ENCODE data around the gene TMEM182.

DNA sequence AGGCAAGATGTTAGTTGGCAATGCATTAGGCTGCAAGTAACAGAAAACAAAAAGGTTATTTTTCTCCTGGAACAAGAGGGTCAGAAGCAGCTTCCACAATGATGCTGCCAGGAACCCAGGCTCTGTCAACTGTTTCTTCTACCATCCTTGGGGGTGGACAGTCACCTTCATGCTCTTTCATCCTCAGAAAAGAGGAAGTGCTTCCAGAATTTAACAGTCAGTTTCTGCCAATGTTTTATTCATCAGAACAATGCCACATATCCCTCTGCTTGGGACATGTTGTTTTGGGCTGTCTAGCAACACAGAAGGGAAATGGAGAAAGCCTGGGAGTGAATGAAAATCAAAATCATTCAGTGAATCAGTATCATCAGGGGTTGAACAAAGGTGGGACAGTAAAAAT lies 7.1 kb downstream of the TMEM182 start:
- TF ChIP-seq RBAK (tag by site-specific recombination; IDR thresholded peaks at IDR 0.05) (no peak), ZNF416 (tag by site-specific recombination; IDR thresholded peaks at IDR 0.05) (no peak), ZNF10 (tag by site-specific recombination; IDR thresholded peaks at IDR 0.05) (no peak), ZNF585B (tag by site-specific recombination; IDR thresholded peaks at IDR 0.05) (no peak), ZNF670 (tag by site-specific recombination; IDR thresholded peaks at IDR 0.05; ENCODE audit: low read depth) (no peak), HOXA7 (CRISPR knock-in tag; IDR thresholded peaks at IDR 0.05; ENCODE audit: borderline replicate concordance) (no peak), ZBTB7A (tag by site-specific recombination; IDR thresholded peaks at IDR 0.05; ENCODE audit: low read depth) (no peak), ZBTB21 (tag by site-specific recombination; IDR thresholded peaks at IDR 0.05) (no peak), ZNF121 (tag by site-specific recombination; IDR thresholded peaks at IDR 0.05) (no peak), ZNF274 (IDR thresholded peaks at IDR 0.05; ENCODE audit: low read length) (no peak), ZNF274 (tag by site-specific recombination; IDR thresholded peaks at IDR 0.05; ENCODE audit: borderline replicate concordance) (no peak)
- TF ChIP-seq, protein P1, sequence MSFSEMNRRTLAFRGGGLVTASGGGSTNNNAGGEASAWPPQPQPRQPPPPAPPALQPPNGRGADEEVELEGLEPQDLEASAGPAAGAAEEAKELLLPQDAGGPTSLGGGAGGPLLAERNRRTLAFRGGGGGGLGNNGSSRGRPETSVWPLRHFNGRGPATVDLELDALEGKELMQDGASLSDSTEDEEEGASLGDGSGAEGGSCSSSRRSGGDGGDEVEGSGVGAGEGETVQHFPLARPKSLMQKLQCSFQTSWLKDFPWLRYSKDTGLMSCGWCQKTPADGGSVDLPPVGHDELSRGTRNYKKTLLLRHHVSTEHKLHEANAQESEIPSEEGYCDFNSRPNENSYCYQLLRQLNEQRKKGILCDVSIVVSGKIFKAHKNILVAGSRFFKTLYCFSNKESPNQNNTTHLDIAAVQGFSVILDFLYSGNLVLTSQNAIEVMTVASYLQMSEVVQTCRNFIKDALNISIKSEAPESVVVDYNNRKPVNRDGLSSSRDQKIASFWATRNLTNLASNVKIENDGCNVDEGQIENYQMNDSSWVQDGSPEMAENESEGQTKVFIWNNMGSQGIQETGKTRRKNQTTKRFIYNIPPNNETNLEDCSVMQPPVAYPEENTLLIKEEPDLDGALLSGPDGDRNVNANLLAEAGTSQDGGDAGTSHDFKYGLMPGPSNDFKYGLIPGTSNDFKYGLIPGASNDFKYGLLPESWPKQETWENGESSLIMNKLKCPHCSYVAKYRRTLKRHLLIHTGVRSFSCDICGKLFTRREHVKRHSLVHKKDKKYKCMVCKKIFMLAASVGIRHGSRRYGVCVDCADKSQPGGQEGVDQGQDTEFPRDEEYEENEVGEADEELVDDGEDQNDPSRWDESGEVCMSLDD (tag by site-specific recombination; IDR thresholded peaks at IDR 0.05), result no peak
- TF ChIP-seq, protein P2, sequence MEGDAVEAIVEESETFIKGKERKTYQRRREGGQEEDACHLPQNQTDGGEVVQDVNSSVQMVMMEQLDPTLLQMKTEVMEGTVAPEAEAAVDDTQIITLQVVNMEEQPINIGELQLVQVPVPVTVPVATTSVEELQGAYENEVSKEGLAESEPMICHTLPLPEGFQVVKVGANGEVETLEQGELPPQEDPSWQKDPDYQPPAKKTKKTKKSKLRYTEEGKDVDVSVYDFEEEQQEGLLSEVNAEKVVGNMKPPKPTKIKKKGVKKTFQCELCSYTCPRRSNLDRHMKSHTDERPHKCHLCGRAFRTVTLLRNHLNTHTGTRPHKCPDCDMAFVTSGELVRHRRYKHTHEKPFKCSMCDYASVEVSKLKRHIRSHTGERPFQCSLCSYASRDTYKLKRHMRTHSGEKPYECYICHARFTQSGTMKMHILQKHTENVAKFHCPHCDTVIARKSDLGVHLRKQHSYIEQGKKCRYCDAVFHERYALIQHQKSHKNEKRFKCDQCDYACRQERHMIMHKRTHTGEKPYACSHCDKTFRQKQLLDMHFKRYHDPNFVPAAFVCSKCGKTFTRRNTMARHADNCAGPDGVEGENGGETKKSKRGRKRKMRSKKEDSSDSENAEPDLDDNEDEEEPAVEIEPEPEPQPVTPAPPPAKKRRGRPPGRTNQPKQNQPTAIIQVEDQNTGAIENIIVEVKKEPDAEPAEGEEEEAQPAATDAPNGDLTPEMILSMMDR (tag by site-specific recombination; IDR thresholded peaks at IDR 0.05), result no peak

Data from HEK293 (cell line).